Limb (tissue), 2 donors: ENCODE measurements around the gene LHX3.

ENCODE experiments used
- DNase-seq, 2 donors: peaks; one replicate each; pipeline ENCODE4 v3.0.0-alpha.2; 2016; ENCODE audit errors: extremely low spot score in 2 of 2

The LHX3 gene

DNA sequence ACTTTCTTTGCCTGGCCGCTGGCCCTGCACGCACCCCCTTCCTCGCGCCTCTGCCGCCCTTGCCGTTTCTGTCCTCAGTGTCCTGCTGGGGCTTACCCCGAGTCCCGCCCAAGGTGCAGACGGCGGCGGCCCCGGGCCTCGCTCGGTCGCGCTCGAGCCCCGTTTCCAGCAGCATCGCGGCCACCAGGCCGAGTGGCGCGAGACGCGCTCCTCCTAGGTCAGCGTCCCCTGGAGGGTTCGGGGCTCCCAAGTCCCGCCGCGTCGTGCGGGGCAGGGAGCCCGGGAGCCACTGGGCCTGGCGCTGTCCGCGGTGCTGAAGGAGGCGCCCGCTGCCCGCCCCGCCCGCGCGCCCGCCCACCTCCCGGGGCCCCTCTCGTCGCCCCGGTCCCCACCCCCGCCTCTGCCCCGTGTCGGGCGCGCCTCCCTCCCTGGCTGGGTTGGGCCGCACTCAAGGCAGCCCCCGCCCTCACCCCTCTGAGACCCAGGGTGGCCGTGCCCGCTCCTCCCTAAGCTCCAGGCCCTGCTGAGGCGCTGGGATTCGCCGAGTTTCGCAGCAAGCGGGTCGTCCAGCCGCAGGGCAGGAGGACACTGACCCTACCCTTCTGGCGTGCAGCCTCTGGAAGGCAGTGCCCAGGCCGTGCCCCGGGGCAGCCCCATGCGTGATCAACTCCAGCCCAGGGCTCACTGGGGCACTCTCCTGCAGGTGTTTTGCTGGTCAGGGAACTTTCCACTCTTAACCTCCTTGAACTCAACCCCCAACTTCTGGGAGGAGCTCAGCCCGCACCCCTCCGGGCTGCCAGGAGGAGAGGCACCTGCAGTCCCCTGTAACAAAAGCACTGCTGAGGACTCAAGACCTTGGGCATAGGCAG is at the start of gene LHX3:
Gene LHX3 (minus strand): TSS at position 291 of the 869 bp plus-strand sequence. CDS start 116 bp downstream, at position 175.
- DNase-seq: peak; percentile 14 to 70

DNA sequence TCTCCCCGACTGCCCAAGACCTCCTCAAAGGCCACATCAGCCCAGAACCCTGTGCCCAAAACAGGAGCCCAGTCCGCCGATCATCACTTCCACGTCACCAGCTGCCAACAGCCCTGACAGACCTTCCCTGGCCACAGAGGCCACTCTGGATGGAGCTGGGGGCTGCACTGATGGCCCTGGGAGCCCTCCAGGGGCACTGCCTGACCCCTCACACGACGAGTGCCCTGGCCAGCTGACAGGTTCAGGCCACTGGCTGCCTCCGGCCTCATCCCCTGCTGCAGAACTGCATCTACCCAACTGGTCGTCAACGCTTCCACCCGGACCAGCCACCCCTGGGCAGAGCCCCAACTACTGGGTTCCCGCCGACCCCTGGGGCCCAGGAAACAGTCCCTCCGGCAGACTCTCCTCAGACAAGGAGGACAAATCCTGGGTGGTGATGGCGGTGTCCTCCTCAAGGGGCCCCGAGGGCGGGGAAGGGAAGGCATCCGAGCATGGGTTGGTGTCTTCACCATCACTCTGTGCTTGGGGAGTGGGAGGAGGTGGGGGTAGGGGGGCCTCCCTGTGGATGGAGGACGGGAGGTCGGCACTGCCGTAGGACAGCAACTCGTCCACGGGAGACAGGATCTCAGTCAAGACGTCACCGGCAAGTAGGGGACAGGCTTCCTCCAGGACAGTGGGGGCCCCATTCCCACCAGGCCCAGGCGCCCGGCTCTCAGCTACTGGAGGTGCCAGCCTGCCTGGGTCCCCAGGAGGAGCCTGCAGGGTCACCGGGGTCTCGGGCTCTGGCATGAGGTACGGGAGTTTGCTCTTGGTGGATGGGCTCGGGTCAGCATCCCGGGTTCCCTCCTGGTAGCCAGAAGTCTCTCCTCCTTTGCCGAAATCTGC is 48.6 kb upstream of the LHX3 start:
- no peak for DNase-seq

DNA sequence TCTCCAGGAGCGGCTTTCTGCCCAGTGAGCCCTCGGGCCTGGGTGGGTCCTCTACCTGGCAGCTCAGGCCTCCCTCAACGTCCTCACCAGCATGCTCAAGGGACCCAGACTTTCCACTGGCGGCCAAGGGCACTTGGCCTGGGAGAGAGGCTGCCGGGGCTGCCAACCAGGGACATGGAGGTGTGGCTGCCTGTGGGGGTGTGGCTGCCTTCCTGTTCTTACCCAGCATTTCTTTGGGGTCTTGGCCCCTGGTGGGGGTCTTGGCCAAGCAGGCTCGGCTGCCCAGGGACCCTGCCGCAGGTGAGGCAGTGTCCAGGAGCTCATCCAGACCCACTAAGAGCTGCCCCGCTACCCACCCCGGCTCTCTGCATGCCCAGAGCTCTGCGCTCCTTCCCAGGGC is 47.9 kb upstream of the LHX3 start:
- DNase-seq: no peak

DNA sequence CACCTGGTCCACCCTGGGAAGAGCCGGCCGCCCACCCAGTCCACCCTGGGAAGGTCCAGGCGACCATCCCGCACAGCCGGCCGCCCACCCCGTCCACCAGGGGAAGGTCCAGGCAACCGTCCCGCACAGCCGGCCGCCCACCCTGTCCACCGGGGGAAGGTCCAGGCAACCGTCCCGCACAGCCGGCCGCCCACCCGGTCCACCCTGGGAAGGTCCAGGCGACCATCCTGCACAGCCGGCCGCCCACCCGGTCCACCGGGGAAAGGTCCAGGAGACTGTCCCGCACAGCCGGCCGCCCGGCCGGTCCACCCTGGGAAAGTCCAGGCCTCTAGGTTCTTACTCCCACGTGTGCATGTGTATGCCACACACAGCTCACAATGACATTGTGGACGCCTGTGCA is 47.4 kb upstream of the LHX3 start:
- DNase-seq: no peak

DNA sequence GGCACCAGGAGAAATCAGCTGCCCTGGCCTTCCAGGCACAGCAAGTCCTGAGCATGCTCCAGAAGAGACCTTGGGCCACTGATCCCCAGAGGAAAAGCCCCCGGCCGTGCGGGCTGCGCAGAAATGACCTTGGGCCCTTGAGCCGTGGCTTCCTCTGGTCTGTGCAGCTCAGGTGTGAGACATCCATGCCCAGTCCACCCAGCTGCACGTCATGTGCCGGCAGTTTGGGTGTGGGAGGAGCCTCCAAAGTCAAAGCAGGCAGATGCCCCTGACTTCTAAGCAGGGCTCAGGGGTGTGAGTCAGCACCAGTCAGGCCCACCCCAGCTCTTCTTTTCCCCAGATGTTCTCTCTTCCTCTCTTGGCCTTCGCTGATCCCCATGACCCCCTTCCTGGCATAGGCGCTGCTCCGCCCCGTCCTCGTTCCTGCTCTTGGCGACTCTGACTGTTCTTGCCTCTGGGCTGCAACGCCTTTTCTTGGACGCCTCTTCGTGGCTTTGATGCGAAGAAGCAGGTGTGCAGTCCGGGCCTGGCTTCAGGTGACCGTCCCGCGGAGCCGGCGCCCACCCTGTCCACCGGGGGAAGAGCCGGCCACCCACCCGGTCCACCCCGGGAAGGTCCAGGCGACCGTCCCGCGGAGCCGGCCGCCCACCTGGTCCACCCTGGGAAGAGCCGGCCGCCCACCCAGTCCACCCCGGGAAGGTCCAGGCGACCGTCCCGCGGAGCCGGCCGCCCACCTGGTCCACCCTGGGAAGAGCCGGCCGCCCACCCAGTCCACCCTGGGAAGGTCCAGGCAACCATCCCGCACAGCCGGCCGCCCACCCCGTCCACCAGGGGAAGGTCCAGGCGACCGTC is 46.6 kb upstream of the LHX3 start:
- no peak for DNase-seq

DNA sequence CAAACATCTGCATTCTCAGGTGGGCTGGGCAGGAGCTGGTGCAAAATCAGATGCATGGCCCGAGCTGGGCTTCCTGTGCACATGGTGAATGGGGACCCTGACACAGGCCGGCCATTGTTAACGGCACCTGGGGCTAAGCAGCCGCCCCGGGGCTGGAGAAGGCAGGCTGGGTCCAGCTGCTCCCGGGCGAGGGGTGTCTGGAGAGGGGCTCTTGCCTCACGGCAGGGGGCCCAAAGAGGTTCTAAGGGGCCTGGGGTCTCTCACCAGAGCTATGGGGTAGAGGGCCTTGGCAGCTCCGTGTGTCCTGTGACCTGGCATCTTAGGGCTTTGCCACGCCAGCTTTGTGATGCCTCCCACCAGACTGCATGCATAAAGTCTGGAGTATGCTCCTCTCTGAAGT is 45.7 kb upstream of the LHX3 start:
- no peak for DNase-seq

DNA sequence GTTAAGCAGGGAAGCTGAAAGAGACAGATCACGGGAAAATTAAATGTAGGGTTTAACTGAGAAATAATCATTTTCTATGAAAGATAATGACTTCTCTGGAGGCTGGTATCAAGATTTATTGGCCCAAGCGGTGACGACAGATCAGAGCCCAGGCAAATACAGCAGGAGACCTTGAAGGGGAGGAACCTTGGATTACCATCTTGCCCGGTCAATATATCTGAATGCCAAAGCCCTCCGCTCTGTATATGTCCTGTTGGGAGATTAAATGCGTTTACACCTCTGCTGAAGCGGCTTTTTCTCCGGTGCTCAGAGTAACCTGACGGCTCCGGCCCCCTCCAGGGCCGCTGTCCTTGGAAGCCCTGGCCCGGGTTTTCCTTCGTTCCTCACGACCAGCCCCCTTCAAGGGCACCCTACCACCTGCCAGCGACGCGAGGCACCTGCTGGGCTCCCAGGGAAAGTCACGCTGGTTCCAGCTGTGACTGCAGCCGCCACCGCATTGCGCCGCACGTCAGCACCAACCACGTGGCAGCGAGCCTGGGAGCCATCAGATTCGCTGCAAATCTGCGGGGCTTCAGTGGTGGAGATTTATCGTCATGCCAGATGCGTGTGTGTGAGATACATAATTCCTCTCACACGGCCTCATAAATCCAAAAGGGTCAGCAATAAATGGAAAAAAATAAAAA is 45.1 kb upstream of the LHX3 start:
- DNase-seq: peak; percentile 10 to 70

DNA sequence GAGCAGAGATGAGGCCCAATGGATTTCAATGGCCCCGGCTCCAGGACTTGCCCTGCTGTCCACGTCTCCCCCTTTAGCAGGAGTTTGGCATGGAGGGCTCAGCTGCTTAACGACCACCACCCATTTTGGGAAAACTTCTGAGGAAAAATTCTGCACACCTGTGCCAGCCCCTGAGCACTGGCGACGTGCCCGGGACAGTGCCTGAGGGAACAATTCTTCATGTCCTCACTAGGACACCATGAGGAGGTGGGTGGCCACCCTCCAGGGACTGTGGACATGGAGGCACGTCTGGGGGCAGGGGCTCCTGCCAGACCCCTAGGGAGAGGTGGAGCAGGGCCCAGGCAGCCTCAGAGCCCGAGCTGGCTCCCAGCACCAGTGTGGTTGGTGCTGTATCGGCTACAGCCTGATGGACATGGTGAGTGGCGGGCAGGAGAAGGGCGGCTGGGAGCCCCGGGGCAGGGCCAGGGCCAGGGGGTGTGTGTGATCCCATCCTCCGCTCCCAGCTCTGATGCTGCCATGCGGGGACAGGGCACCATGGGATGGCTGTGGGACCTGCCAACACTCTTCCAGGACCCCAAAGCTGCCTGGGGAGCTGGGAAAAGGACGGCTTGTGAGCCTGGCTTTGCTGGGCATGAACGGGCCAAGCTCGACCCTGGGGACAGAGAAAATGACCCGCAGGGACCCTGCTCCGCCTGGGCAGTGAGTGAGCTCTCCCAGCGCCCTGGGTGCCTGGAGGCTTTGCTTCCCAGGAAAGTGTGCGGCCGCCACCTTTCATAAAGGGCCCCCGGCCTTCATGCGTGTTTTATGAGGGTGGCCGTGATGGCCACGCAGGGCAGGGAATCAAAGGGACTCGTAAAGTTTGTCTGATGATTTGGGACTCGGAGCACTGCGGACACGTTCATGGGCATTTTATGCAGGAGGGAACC is 44.3 kb upstream of the LHX3 start:
- DNase-seq: no peak

DNA sequence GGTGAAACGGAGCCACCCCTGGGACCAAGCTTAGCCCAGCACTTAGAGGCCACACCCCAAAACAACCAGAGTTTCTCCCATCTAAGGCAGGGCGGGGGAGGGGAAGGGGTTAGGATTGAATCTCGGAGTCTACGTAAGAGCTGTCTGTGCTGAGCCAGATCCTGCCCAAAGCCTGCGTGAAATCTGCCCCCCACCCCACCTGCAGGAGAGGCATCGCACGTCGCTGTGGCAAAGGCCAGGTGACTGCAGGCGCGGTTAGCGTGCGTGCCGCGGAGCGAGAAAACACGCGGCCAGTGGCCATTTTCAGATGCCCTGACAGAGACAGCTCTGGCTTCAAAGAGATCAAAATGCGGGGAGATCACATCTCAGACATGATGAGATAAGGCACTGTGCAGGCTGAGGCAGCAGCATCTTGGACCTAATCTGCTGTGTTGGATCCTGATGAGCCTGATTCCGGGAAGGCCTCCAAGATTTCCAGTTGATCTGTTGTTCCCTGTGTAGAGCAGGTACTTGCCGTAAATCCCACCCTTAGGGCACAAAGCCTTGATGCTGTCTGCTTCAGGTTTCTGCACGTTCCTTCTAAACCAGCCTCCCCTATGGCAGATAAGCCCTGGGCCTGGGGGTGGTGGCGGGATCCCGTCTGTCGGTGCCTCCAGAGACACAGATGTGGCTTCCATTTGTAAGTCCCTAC is 43.2 kb upstream of the LHX3 start:
- no peak for DNase-seq

DNA sequence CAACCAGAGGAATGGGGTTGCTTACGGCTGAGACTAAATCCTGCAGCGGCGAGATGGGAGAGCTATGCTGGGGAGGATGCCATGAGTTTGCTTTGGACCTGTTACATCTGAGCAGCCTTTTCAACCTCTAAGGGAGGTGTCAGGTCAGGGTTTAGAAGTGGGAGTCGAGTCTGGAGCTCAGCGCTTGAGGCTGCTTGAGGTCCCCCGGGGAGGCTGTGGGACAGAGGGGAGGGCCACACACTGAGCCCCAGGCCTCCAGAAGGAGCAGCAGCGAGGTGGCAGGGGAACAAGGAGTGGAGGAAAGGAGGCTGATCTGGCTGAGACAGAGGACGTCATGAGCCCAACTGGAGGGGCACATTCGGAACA is 42.6 kb upstream of the LHX3 start:
- DNase-seq: no peak

DNA sequence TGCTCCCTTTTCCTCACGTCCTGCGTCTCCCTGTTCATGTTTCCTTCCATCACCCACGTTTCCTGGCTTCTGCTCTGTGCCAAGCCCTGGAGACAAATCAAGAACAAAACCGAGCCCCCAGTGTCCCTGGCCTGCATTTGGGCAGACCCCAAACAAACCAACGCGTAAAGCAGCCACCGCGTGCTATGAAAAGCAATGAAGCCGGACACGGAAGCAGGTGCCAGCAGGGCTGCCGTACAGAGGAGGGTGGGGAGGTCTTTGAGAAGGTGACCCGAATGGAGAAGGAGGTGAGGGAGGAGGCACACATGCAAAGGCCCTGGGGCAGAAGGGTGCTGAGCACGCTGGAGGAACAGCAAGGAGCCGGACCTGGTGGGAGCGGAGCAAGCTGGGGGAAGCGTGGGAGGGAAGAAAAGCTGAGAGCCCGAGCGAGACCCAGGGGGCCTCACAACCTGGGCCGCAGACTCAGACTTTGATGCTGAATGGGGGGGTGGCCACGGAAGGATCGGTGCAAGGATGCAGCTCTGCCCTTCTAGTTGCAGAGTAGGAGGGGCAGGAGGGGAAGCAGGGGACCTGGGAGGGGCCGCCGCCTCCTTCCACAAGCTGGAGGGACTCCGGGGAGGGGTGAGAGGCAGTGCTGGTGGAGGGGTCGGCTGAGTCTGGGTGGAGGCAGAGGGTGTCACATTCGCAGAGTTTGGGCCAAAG is 42.1 kb upstream of the LHX3 start:
- DNase-seq: no peak

DNA sequence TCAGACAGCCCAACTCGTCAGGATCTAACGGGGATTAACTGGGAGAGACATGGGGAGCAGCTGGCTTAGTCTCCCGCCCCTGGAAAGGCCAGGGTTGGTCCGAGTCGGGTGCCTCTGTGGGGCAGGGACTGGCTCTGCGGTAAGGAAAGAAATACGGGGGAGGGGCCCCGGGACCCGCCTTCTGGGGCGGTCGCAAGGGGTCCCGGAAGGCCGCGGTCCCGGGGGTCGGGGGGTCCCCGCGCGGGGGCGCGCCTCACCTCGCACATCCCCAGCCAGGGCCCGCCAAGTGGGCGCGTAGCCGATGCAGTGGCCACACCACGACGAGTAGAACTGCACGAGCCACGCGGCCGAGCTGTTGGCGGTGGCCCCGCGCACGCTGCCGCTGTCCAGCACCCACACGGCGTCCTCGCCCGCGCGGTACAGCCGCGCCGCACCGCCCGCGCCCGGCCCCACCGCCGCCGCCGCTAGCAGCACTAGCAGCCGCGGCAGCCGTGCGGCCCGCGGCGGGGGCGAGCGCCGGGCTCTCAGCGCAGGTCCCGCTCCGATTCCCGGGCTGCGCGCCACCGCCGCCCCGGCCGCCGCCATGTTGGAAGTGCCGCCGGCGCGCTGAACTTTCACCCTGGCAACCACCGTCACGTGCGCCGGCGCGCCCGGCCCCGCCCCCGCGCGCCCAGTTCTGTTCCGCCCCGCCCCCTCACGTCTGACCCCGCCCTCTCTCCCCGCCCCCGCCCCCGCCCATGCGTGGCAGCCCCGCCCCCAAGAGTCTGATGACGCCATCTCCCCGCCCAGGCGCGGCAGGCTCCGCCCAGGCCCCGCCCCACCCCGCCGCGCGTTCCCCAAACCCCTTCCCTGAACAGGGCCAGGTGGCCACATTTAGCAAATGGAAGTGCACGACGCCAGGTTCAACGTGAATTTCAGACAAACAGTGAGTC is 40.6 kb upstream of the LHX3 start, which contains the start of gene QSOX2:
Gene QSOX2 (minus strand): TSS at position 594 of the 932 bp plus-strand sequence. CDS start 9 bp downstream, at position 585.
- DNase-seq: peak; percentile 83 to 94

DNA sequence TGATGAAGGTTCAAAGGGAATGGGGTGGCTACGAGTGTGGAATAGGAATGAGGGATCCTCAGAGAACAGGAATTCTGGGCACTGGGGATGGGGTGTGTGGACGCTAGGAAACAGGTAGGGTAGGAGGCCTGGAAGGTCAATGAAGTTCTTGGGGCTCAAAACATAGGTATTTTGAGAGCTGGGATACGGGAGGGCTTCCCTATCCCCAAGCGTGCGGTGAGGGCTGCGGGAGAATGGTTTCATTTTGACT is 40.0 kb upstream of the LHX3 start:
- DNase-seq: no peak

DNA sequence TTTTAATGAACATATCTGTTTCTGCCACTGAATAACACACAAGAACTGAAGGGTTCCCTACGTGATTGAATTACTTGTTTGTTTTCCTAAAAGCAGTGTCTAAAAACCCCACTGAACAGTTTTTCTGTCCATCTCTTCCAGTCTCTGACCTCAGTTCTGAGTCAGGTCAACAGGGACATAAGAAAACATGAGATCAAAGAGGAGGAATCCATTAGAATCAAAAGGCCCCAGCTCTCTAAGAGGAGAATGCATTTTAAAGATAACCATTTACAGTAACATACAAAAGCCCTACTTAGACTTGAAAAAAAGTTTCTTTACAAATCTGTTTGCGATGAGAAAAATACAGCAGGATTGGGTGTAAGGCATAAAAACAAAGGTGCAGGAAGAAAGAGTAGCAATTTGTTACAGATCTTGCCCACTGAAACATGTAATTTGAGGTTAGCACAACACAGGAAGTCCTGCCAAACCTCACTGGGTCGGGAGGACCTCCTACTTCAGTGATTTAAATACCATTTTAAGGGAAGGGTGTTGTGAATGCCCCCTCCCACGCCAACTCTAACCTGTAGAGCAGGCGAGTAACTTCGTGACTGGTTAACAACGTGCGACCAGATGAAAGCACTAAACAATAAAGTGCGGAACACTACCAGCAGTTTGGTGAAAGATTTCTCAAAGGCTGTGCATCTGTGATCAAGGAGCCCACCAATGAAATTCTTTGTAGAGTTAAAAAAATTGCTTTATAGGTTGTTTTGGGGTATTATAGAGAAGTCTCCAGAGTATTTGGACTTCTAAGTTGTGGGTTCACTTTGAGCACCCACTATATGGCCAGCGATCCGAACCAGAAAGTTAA is 39.4 kb upstream of the LHX3 start:
- no peak for DNase-seq

DNA sequence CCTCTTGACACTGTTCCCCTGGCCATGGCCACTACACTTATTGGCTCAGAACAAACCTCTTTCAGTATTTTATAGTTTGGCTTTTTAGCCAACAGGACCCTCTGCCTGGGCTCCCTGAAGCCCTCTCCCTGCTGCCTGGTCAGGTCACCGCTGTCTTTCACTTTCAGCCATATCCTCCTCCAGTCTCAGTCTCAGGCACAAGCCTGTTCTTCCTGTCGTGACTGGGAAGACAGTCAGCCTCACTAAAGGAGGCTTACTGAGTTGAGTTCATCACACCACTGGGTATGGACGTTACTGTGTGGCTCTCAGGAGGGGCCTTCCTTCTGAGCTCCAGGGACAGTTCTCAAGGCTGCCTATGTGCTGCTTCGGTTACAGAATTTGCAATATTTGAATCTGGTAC is 38.7 kb upstream of the LHX3 start:
- DNase-seq: no peak

DNA sequence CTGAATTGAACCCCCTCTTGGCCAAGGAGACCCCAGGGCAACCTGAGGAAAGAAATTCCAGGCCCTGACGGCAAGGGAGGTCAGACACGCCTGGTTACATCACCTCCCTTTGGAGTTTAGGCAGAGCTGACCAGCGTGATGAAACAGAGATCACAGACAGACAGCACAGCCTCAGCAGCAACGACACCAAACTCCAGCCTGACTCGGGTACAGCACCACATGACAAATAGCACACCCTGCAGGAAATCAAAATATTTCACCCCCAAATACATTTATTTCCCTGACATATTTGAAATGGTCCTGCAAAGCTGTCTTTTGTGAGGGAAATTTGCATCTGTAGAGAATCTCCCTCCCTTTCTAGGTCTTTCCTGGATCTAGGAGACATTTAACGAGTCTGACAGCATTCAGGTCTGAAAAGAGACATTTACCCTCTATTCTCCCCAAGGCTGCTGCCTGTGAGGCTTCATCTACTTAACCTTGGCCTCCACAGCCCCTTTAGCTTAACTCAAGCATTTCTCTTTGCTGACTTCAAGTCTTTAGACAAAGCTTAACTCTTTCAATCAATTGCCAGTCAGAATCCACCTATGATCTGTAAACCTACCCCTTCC is 38.1 kb upstream of the LHX3 start:
- no peak for DNase-seq
